B cell (primary cell): ENCODE data around the gene NIPSNAP2. TPM values are rescaled to one million over a fixed set of nuclear protein-coding genes. Genes with fewer than 3 reads are reported as not detected.

Experiments
- ATAC-seq: fragments of 200-7000 bp; cut with Tn5 transposase; one replicate; pipeline ENCODE4 v1.10.0; 2021; ENCODE audit warnings: low read depth, mild to moderate bottlenecking, moderate number of reproducible peaks, moderate library complexity
- CTCF ChIA-PET: fragments of 350-600 bp; sonication (Branson Sonifier 250); formaldehyde crosslinking; loops from one replicate; lab custom pipeline; 2021; ENCODE audit warnings: antibody characterized with exemption, inconsistent platforms; lab: Charles Lee
- POLR2A ChIA-PET: fragments of 350-600 bp; sonication (Branson Sonifier 250); formaldehyde crosslinking; loops from one replicate; lab custom pipeline; 2021; ENCODE audit warnings: antibody characterized with exemption; lab: Charles Lee
- DNase-seq: peaks from one replicate; pipeline ENCODE4 v3.0.0; 2013
- H2AFZ ChIP-seq: 2 replicates; pipeline ENCODE4 v1.6.1; 2012; ENCODE audit warnings: mild to moderate bottlenecking, low read depth, low read length; ENCODE audit not compliant: insufficient read depth, poor library complexity, severe bottlenecking
- H3K27ac ChIP-seq, 2 donors: 1 replicate in 1 of 2; 2 replicates in 1 of 2; pipeline ENCODE4 v1.5.1; 2012 to 2013; ENCODE audit warnings: low read length in 2 of 2, mild to moderate bottlenecking in 2 of 2, moderate library complexity in 1 of 2
- H3K27me3 ChIP-seq, 4 experiments: fragments of 200-600 bp in 1 of 4; sonication (generic) in 1 of 4; replicated peaks in 1 of 4; 1 replicate in 2 of 4; 2 replicates in 2 of 4; pipeline versions ENCODE4 v1.6.1 to v1.7.0; 2013 to 2016; ENCODE audit warnings: low read length in 3 of 4, mild to moderate bottlenecking in 2 of 4, mixed read lengths in 1 of 4, moderate library complexity in 1 of 4; ENCODE audit not compliant: insufficient read depth in 4 of 4, control insufficient read depth in 3 of 4; ENCODE audit errors: control extremely low read depth in 1 of 4
- H3K36me3 ChIP-seq, 2 experiments: replicated peaks in 1 of 2; 1 replicate in 1 of 2; 2 replicates in 1 of 2; pipeline versions ENCODE4 v1.6.1 to v1.7.1; 2013; ENCODE audit warnings: low read length in 1 of 2; ENCODE audit not compliant: insufficient read depth in 2 of 2, control insufficient read depth in 1 of 2; ENCODE audit errors: control extremely low read depth in 1 of 2, extremely low read depth in 1 of 2
- H3K4me1 ChIP-seq, 2 donors: fragments of 200-600 bp in 1 of 2; sonication (generic) in 1 of 2; 1 replicate in 1 of 2; 2 replicates in 1 of 2; pipeline versions ENCODE4 v1.5.1 to v1.6.1; 2013 to 2017; ENCODE audit warnings: low read length in 2 of 2; ENCODE audit not compliant: control insufficient read depth in 2 of 2, insufficient read depth in 2 of 2
- H3K4me2 ChIP-seq: replicated peaks from 2 replicates; pipeline ENCODE3; 2012; ENCODE audit warnings: mild to moderate bottlenecking, low read depth, low read length; ENCODE audit not compliant: poor library complexity, severe bottlenecking
- H3K4me3 ChIP-seq, 5 experiments: fragments of 200-600 bp in 1 of 5; sonication (generic) in 1 of 5; 1 replicate in 3 of 5; 2 replicates in 2 of 5; pipeline versions ENCODE4 v1.5.1 to v1.7.0; 2011 to 2016; ENCODE audit warnings: low read length in 4 of 5, mild to moderate bottlenecking in 4 of 5, low read depth in 2 of 5, control low read depth in 1 of 5, moderate library complexity in 1 of 5; ENCODE audit not compliant: insufficient read depth in 1 of 5; ENCODE audit errors: control extremely low read depth in 1 of 5, extremely low read depth in 1 of 5
- H3K79me2 ChIP-seq: fragments of 200-600 bp; sonication (generic); one replicate; pipeline ENCODE4 v1.6.0; 2016; ENCODE audit warnings: low read length; ENCODE audit not compliant: control insufficient read depth, insufficient read depth
- H3K9ac ChIP-seq: fragments of 200-600 bp; sonication (generic); 2 replicates; pipeline ENCODE4 v1.6.1; 2017; ENCODE audit warnings: mild to moderate bottlenecking, low read length, moderate library complexity
- H3K9me3 ChIP-seq, 3 donors: one replicate each; pipeline versions ENCODE4 v1.6.1 to v1.7.1; 2013; ENCODE audit warnings: low read length in 2 of 3; ENCODE audit not compliant: control insufficient read depth in 2 of 3, insufficient read depth in 1 of 3; ENCODE audit errors: control extremely low read depth in 1 of 3
- H4K20me1 ChIP-seq: 2 replicates; pipeline ENCODE4 v1.6.0; 2012; ENCODE audit warnings: mild to moderate bottlenecking, low read length; ENCODE audit not compliant: insufficient read depth, control insufficient read depth, poor library complexity, severe bottlenecking
- H3K27ac Mint-ChIP-seq: one replicate; pipeline ENCODE4 v1.8.0; 2021; ENCODE audit warnings: mixed read lengths
- H3K27me3 Mint-ChIP-seq: one replicate; pipeline ENCODE4 v1.8.0; 2021; ENCODE audit warnings: mixed read lengths
- H3K4me1 Mint-ChIP-seq: one replicate; pipeline ENCODE4 v1.8.0; 2021; ENCODE audit warnings: mixed read lengths
- H3K4me3 Mint-ChIP-seq: one replicate; pipeline ENCODE4 v1.8.0; 2021; ENCODE audit warnings: mixed read lengths
- H3K9me3 Mint-ChIP-seq: one replicate; pipeline ENCODE4 v1.8.0; 2022; ENCODE audit warnings: mixed read lengths; ENCODE audit not compliant: insufficient read depth
- CTCF ChIP-seq: fragments of 200-600 bp; IDR thresholded peaks from one replicate; pipeline ENCODE4 v1.8.0; 2022; ENCODE audit warnings: antibody characterized with exemption, mild to moderate bottlenecking
- EZH2 ChIP-seq: IDR thresholded peaks from 2 replicates; pipeline ENCODE4 v1.6.1; 2012; ENCODE audit warnings: borderline replicate concordance, low read depth, mild to moderate bottlenecking, moderate library complexity, low read length; ENCODE audit not compliant: insufficient read depth, poor library complexity, severe bottlenecking
- WGBS: methylation state at CpG from one replicate; pipeline ENCODE4 v1.1.5; 2013; ENCODE audit warnings: missing lambda C conversion rate; ENCODE audit not compliant: insufficient coverage; 5-methylcytosine and 5-hydroxymethylcytosine counted together
- intact Hi-C: fragments of 100-400 bp; cut with micrococcal nuclease; formaldehyde crosslinking; loops from one replicate; pipeline ENCODE4 v1.10.0; 2022
- polyA plus RNA-seq: library from polyadenylated mRNA; depleted of rRNA; stranded (reverse); fragments of >200 nt; gene quantifications from 2 replicates; pipeline ENCODE4 v1.2.3, GENCODE V29; 2012
- total RNA-seq, 2 donors: library from RNA; stranded (reverse); fragments of 120-200 nt in 1 of 2; gene quantifications; 1 replicate in 1 of 2; 2 replicates in 1 of 2; pipeline versions ENCODE4 v1.2.3 to v1.2.4, GENCODE V29; 2013 to 2022

NIPSNAP2 gene
- total and polyA plus RNA-seq, 2 donors (not counting 1 experiment from before 2014, with no cell fraction given), result 19.6 to 40.4 TPM

GRCh38 chr7:55966851-55967250 lies 2.5 kb downstream of the NIPSNAP2 start:
- TF ChIP-seq CTCF (no peak), EZH2 (no peak)
- H3K36me3 ChIP-seq, result peaks cover 2 to 3% of the 10 kb centered on the region in 2 experiments
- no peaks in the 10 kb centered on the region for H3K27me3 ChIP-seq
- peaks cover 25% of the 10 kb centered on the region for H4K20me1 ChIP-seq
- WGBS, result 83% methylated on average over 6 of the region's 6 CpGs
- H3K27me3 Mint-ChIP-seq, result no peaks in the 10 kb centered on the region
- ATAC-seq (no peak), DNase-seq (no peak)
- no peak overlapping the region for H3K4me3 ChIP-seq
- no peaks in the 10 kb centered on the region for H3K9me3 Mint-ChIP-seq
- no peak overlapping the region for H3K9ac ChIP-seq
- H3K27ac ChIP-seq, result no peak overlapping the region
- H3K9me3 ChIP-seq, result no peaks in the 10 kb centered on the region
- H3K4me1 ChIP-seq, result peaks cover 8 to 16% of the 10 kb centered on the region in 2 donors
- peaks cover 50% of the 10 kb centered on the region for H3K4me1 Mint-ChIP-seq
- CTCF ChIA-PET, result interaction anchor here (1.2 to 1.7 kb wide), 2 partner anchors 107 to 325 kb away, joined by 3 read pairs; no protein-coding TSS in a partner anchor
- no peak overlapping the region for H3K4me3 Mint-ChIP-seq
- intact Hi-C loops, result no loop called here
- POLR2A ChIA-PET, result no interaction called here
- no peak overlapping the region for H2AFZ ChIP-seq
- no peak overlapping the region for H3K27ac Mint-ChIP-seq
- H3K79me2 ChIP-seq, result peaks cover 65% of the 10 kb centered on the region
- H3K4me2 ChIP-seq, result no peak overlapping the region

GRCh38 chr7:55969391-55969790 lies 5.0 kb downstream of the NIPSNAP2 start:
- CTCF ChIA-PET, result no interaction called here
- H3K4me1 Mint-ChIP-seq, result peaks cover 37% of the 10 kb centered on the region
- H3K9me3 Mint-ChIP-seq, result no peaks in the 10 kb centered on the region
- Histone ChIP-seq H3K4me1 (peaks cover 0 to 6% of the 10 kb centered on the region in 2 donors), H3K4me3 (no peak overlapping the region), H3K4me2 (no peak overlapping the region), H4K20me1 (peaks cover 33% of the 10 kb centered on the region), H3K27me3 (no peaks in the 10 kb centered on the region), H3K9me3 (no peaks in the 10 kb centered on the region), H3K79me2 (peaks cover 50% of the 10 kb centered on the region), H3K36me3 (peaks cover 2 to 3% of the 10 kb centered on the region in 2 experiments), H3K9ac (no peak overlapping the region), H3K27ac (no peak overlapping the region), H2AFZ (no peak overlapping the region)
- H3K27ac Mint-ChIP-seq, result no peak overlapping the region
- TF ChIP-seq CTCF, result no peak
- TF ChIP-seq EZH2, result no peak
- intact Hi-C loops, result no loop called here
- no peak for DNase-seq
- 93% methylated on average over 3 of the region's 11 CpGs for whole genome bisulfite sequencing
- no peaks in the 10 kb centered on the region for H3K27me3 Mint-ChIP-seq
- H3K4me3 Mint-ChIP-seq, result no peak overlapping the region
- POLR2A ChIA-PET, result no interaction called here
- ATAC-seq, result no peak
